Caco-2 (cell line): ENCODE results near the gene CLCN1. TPM values are rescaled to one million over a fixed set of nuclear protein-coding genes. Genes with fewer than 3 reads are reported as not detected.
A peak's percentile ranks its signal among the peaks of the same experiment; 100 is the strongest.

Experiments
- BruUV-seq: library from RNA; stranded (reverse); fragments of 400-500 nt; replicated peaks from 2 replicates; lab custom pipeline; 2021; lab: Mats Ljungman, UMichigan
- CTCF ChIA-PET: fragments of 300-600 bp; sonication (Branson Sonifier 250); formaldehyde crosslinking; loops from one replicate; lab custom pipeline; 2022; ENCODE audit warnings: antibody characterized with exemption; lab: Charles Lee
- POLR2A ChIA-PET: fragments of 300-600 bp; sonication (Branson Sonifier 250); formaldehyde crosslinking; loops from one replicate; lab custom pipeline; 2022; ENCODE audit warnings: antibody characterized with exemption; lab: Charles Lee
- DNase-seq, 2 experiments: peaks; one replicate each; pipeline versions ENCODE4 v3.0.0 to v3.0.0-alpha.2; 2020 to 2022
- H3K27me3 ChIP-seq: replicated peaks from 2 replicates; pipeline ENCODE4 v1.6.0; 2011; ENCODE audit warnings: low read length; ENCODE audit not compliant: control insufficient read depth, insufficient read depth
- H3K36me3 ChIP-seq: 2 replicates; pipeline ENCODE4 v1.5.1; 2011; ENCODE audit warnings: low read length; ENCODE audit not compliant: control insufficient read depth, insufficient read depth
- H3K4me1 ChIP-seq: fragments of 250-450 bp; sonication (Bioruptor Pico); 2 replicates; pipeline ENCODE4 v1.5.1; 2020; ENCODE audit warnings: mild to moderate bottlenecking
- H3K4me3 ChIP-seq: 2 replicates; pipeline ENCODE4 v1.5.1; 2011; ENCODE audit warnings: low read depth, mild to moderate bottlenecking, control low read depth, low read length
- H3K9me3 ChIP-seq: fragments of 250-450 bp; sonication (Bioruptor Pico); 2 replicates; pipeline ENCODE4 v1.5.1; 2020; ENCODE audit warnings: mild to moderate bottlenecking, moderate library complexity
- H3K27ac Mint-ChIP-seq: one replicate; pipeline ENCODE4 v1.8.0; 2022; ENCODE audit warnings: mixed read lengths; ENCODE audit not compliant: unreplicated experiment
- H3K27me3 Mint-ChIP-seq: one replicate; pipeline ENCODE4 v1.8.0; 2022; ENCODE audit warnings: mixed read lengths; ENCODE audit not compliant: insufficient read depth, unreplicated experiment
- H3K36me3 Mint-ChIP-seq: one replicate; pipeline ENCODE4 v1.8.0; 2022; ENCODE audit warnings: mild to moderate bottlenecking, mixed read lengths; ENCODE audit not compliant: insufficient read depth, unreplicated experiment
- H3K4me1 Mint-ChIP-seq: one replicate; pipeline ENCODE4 v1.8.0; 2022; ENCODE audit warnings: low read depth, mixed read lengths; ENCODE audit not compliant: unreplicated experiment
- H3K4me3 Mint-ChIP-seq: one replicate; pipeline ENCODE4 v1.8.0; 2022; ENCODE audit warnings: mild to moderate bottlenecking, moderate library complexity, mixed read lengths; ENCODE audit not compliant: unreplicated experiment
- H3K9me3 Mint-ChIP-seq: one replicate; pipeline ENCODE4 v1.8.0; 2022; ENCODE audit warnings: mixed read lengths; ENCODE audit not compliant: unreplicated experiment
- intact Hi-C: fragments of 100-400 bp; cut with micrococcal nuclease; formaldehyde crosslinking; loops from one replicate; pipeline ENCODE4 v1.10.0; 2022; ENCODE audit not compliant: unreplicated experiment
- total RNA-seq: library from RNA; stranded (reverse); gene quantifications from 2 replicates; pipeline ENCODE4 v1.2.3, GENCODE V29; 2022
- TF ChIP-seq, protein P1 (sequence below), 2 experiments: fragments of 200-600 bp in 1 of 2; IDR thresholded peaks; 1 replicate in 1 of 2; 2 replicates in 1 of 2; pipeline versions ENCODE4 v1.5.1 to v1.8.0; 2011 to 2022; ENCODE audit warnings: antibody characterized with exemption in 1 of 2, control low read depth in 1 of 2, inconsistent platforms in 1 of 2, low read depth in 1 of 2, low read length in 1 of 2, mild to moderate bottlenecking in 1 of 2, moderate library complexity in 1 of 2; ENCODE audit not compliant: insufficient read depth in 1 of 2, severe bottlenecking in 1 of 2, unreplicated experiment in 1 of 2

The CLCN1 gene
- total RNA-seq, 1 experiment from 2014 or later, result 1.9 TPM

DNA sequence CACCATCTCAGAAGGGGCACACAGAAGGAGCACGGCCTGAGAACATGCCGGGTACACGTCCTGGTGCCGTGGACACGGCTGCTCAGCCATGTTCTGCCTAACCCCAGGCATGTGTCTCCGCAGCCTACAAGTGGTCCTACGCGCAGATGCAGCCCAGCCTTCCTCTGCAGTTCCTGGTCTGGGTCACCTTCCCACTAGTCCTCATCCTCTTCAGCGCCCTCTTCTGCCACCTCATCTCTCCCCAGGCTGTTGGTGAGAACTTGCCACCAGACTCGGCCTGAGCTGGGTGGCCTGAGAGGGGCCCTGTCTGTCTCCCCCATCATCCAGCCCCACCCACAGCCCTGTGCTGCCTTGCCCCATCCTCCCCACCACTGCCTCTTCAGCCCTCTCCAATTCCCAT lies 5.3 kb downstream of the CLCN1 start:
- ChIA-PET CTCF (interaction anchor here (1.3 kb wide), 1 partner anchor 59 kb away, joined by 4 read pairs; no protein-coding TSS in a partner anchor), POLR2A (interaction anchor here (0.7 kb wide), 1 partner anchor 48 kb away, joined by 3 read pairs; no protein-coding TSS in a partner anchor)
- BruUV-seq, result no TSS peak

DNA sequence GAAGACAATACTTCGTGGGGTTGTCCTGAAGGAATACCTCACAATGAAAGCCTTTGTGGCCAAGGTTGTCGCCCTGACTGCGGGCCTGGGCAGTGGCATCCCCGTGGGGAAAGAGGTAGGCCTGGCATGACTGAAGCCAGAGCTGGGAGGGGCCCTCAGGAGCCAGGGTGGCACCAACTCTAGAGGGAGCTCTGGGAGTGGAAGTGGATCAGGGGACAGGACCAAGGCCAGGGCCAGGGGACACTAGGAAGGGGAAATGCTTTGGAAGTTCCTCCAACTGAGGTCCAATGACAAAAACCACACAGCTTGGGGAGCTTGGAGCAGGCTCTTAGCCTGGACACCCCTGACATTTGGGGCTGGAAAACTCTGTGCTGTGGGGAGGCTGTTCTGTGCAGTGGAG lies 5.8 kb downstream of the CLCN1 start:
- no peaks in the 10 kb centered on the region for H3K9me3 ChIP-seq
- H3K4me3 ChIP-seq, result no peak overlapping the region
- no peak overlapping the region for H3K27ac Mint-ChIP-seq
- peaks cover 13% of the 10 kb centered on the region for H3K4me1 Mint-ChIP-seq
- no TSS peak for BruUV-seq
- ChIA-PET POLR2A (interaction anchor here (0.7 kb wide), 1 partner anchor 47 kb away, joined by 3 read pairs; no protein-coding TSS in a partner anchor), CTCF (interaction anchor here (1.3 kb wide), 1 partner anchor 59 kb away, joined by 4 read pairs; no protein-coding TSS in a partner anchor)
- no peaks in the 10 kb centered on the region for H3K27me3 ChIP-seq
- TF ChIP-seq, protein P1, sequence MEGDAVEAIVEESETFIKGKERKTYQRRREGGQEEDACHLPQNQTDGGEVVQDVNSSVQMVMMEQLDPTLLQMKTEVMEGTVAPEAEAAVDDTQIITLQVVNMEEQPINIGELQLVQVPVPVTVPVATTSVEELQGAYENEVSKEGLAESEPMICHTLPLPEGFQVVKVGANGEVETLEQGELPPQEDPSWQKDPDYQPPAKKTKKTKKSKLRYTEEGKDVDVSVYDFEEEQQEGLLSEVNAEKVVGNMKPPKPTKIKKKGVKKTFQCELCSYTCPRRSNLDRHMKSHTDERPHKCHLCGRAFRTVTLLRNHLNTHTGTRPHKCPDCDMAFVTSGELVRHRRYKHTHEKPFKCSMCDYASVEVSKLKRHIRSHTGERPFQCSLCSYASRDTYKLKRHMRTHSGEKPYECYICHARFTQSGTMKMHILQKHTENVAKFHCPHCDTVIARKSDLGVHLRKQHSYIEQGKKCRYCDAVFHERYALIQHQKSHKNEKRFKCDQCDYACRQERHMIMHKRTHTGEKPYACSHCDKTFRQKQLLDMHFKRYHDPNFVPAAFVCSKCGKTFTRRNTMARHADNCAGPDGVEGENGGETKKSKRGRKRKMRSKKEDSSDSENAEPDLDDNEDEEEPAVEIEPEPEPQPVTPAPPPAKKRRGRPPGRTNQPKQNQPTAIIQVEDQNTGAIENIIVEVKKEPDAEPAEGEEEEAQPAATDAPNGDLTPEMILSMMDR (IDR thresholded peaks at IDR 0.05; ENCODE audit: insufficient read depth in 1 of 2, low read depth in 1 of 2, low read length in 1 of 2, severe bottlenecking in 1 of 2, unreplicated experiment in 1 of 2), result no peak
- H3K36me3 Mint-ChIP-seq, result no peaks in the 10 kb centered on the region
- no peak overlapping the region for H3K4me3 Mint-ChIP-seq
- H3K4me1 ChIP-seq, result peaks cover 8% of the 10 kb centered on the region
- intact Hi-C loops, result loop anchor here (1.0 kb wide), 1 partner anchor 52 kb away; no protein-coding TSS in a partner anchor
- H3K9me3 Mint-ChIP-seq, result no peaks in the 10 kb centered on the region
- H3K27me3 Mint-ChIP-seq, result no peaks in the 10 kb centered on the region
- no peaks in the 10 kb centered on the region; the same call in 1 of the 2 replicates for H3K36me3 ChIP-seq
- peak in 1 of 2 experiments; percentile 13 for DNase-seq

More for the DNA sequence above, 5.3 kb downstream of the CLCN1 start:
- peaks cover 16% of the 10 kb centered on the region for H3K4me1 Mint-ChIP-seq
- no peaks in the 10 kb centered on the region for H3K9me3 Mint-ChIP-seq
- no peaks in the 10 kb centered on the region for H3K27me3 ChIP-seq
- no peak for DNase-seq
- no peaks in the 10 kb centered on the region; the same call in 1 of the 2 replicates for H3K36me3 ChIP-seq
- TF ChIP-seq, protein P1 (IDR thresholded peaks at IDR 0.05; ENCODE audit: insufficient read depth in 1 of 2, low read depth in 1 of 2, low read length in 1 of 2, severe bottlenecking in 1 of 2, unreplicated experiment in 1 of 2), result no peak
- H3K4me3 ChIP-seq, result no peak overlapping the region
- no peak overlapping the region for H3K4me3 Mint-ChIP-seq
- no peaks in the 10 kb centered on the region for H3K36me3 Mint-ChIP-seq
- H3K9me3 ChIP-seq, result no peaks in the 10 kb centered on the region
- no peak overlapping the region for H3K27ac Mint-ChIP-seq
- H3K27me3 Mint-ChIP-seq, result no peaks in the 10 kb centered on the region
- peaks cover 13% of the 10 kb centered on the region for H3K4me1 ChIP-seq
- intact Hi-C loops, result loop anchor here (1.0 kb wide), 1 partner anchor 52 kb away; no protein-coding TSS in a partner anchor

DNA sequence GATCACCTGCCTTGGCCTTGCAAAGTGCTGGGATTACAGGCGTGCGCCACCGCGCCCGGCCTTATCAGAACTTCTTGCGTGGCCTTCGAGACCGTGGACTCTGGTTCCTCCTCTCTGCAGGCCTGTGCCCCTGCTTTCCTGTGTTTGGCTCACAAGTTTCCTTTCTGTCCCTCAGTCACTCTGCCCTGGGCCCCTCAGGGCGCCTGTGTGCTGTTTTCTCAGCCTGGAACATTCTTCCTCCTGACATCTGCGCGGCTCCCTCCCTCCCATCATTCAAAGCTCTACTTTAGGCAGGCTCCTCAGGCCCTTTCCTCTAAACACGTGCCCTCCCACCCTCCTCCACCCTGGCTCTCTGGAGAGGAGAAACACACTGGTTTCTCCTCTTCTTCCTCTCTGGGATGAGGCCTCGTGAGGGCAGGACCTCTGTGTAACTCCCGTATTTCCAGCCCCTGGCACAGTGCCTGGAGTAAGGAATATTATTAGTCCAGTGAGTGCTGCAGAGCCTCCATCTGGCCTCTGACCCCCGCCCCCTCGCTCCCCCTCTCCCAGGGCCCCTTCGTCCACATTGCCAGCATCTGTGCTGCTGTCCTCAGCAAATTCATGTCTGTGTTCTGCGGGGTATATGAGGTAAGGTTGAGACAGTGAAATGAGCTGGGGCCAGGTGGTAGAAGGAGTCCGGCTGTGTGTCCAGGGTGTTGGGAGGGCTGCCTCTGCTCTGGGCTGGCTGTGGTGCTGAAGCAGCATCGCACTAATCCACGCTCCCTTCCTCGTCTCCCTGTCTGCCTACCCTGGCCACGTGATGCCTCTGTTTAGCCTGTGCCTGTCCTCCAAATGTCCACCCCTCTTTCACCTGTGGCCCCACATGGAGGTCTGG lies 7.1 kb downstream of the CLCN1 start:
- no peak for DNase-seq
- Mint-ChIP-seq H3K27ac (no peak overlapping the region), H3K4me1 (peaks cover 8% of the 10 kb centered on the region), H3K9me3 (no peaks in the 10 kb centered on the region), H3K36me3 (no peaks in the 10 kb centered on the region), H3K27me3 (no peaks in the 10 kb centered on the region), H3K4me3 (no peak overlapping the region)
- no peaks in the 10 kb centered on the region; the same call in 1 of the 2 replicates for H3K4me1 ChIP-seq
- ChIA-PET POLR2A (no interaction called here), CTCF (interaction anchor here (0.7 kb wide), 1 partner anchor 173 kb away, joined by 9 read pairs; no protein-coding TSS in a partner anchor)
- no peak overlapping the region for H3K4me3 ChIP-seq
- H3K27me3 ChIP-seq, result no peaks in the 10 kb centered on the region
- H3K36me3 ChIP-seq, result no peaks in the 10 kb centered on the region; the same call in 1 of the 2 replicates
- intact Hi-C loops, result no loop called here
- TF ChIP-seq, protein P1 (IDR thresholded peaks at IDR 0.05; ENCODE audit: insufficient read depth in 1 of 2, low read depth in 1 of 2, low read length in 1 of 2, severe bottlenecking in 1 of 2, unreplicated experiment in 1 of 2), result no peak
- H3K9me3 ChIP-seq, result no peaks in the 10 kb centered on the region
- BruUV-seq, result no TSS peak
